Sigmoid colon (tissue), 4 donors: ENCODE results near the gene HIRIP3.

ENCODE experiments used
- EP300 ChIP-seq, 4 donors: sonication (generic); formaldehyde crosslinking; IDR thresholded peaks; one replicate each; pipeline ENCODE4 v1.6.1; 2017; ENCODE audit warnings: antibody characterized with exemption in 4 of 4
- POLR2AphosphoS5 ChIP-seq, 4 donors: sonication (generic); formaldehyde crosslinking; IDR thresholded peaks; one replicate each; pipeline ENCODE4 v1.6.1; 2017; ENCODE audit warnings: antibody characterized with exemption in 4 of 4
- TF ChIP-seq, protein P1 (sequence below), 4 experiments: fragments of 450-650 bp in 3 of 4; fragments of 200-600 bp in 1 of 4; IDR thresholded peaks; one replicate each; pipeline ENCODE4 v1.5.1; 2016 to 2019; ENCODE audit warnings: antibody characterized with exemption in 4 of 4, mild to moderate bottlenecking in 3 of 4, moderate library complexity in 2 of 4

DNA sequence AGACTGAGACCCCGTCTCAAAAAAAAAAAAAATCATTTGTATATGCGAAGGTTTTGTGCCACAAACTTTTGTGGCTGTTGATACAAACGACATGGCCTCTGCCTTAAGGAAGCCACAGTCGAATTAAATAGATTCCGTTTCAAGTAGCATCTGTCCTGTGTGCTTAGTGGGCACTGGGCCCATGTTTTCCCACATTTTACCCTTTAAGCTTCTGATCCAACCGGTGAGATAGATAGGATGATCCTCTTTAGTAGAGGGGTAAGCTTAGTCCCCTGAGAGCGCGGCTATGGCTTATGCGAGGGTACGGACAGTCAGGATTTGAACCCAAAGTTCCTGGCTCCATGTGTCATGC, 34.3 kb downstream of the HIRIP3 start:
- TF ChIP-seq POLR2AphosphoS5 (IDR thresholded peaks at IDR 0.05): no peak
- no peak for TF ChIP-seq EP300 (IDR thresholded peaks at IDR 0.05)
- TF ChIP-seq, protein P1, sequence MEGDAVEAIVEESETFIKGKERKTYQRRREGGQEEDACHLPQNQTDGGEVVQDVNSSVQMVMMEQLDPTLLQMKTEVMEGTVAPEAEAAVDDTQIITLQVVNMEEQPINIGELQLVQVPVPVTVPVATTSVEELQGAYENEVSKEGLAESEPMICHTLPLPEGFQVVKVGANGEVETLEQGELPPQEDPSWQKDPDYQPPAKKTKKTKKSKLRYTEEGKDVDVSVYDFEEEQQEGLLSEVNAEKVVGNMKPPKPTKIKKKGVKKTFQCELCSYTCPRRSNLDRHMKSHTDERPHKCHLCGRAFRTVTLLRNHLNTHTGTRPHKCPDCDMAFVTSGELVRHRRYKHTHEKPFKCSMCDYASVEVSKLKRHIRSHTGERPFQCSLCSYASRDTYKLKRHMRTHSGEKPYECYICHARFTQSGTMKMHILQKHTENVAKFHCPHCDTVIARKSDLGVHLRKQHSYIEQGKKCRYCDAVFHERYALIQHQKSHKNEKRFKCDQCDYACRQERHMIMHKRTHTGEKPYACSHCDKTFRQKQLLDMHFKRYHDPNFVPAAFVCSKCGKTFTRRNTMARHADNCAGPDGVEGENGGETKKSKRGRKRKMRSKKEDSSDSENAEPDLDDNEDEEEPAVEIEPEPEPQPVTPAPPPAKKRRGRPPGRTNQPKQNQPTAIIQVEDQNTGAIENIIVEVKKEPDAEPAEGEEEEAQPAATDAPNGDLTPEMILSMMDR (IDR thresholded peaks at IDR 0.05): no peak
